ENCODE data around the gene WWC2. TPM values are rescaled to one million over a fixed set of nuclear protein-coding genes. Genes with fewer than 3 reads are reported as not detected.
A peak's percentile ranks its signal among the peaks of the same experiment; 100 is the strongest.

The WWC2 gene
- total RNA-seq, 1 donor from 2014 or later = 109 TPM

- TF ChIP-seq, protein P1, sequence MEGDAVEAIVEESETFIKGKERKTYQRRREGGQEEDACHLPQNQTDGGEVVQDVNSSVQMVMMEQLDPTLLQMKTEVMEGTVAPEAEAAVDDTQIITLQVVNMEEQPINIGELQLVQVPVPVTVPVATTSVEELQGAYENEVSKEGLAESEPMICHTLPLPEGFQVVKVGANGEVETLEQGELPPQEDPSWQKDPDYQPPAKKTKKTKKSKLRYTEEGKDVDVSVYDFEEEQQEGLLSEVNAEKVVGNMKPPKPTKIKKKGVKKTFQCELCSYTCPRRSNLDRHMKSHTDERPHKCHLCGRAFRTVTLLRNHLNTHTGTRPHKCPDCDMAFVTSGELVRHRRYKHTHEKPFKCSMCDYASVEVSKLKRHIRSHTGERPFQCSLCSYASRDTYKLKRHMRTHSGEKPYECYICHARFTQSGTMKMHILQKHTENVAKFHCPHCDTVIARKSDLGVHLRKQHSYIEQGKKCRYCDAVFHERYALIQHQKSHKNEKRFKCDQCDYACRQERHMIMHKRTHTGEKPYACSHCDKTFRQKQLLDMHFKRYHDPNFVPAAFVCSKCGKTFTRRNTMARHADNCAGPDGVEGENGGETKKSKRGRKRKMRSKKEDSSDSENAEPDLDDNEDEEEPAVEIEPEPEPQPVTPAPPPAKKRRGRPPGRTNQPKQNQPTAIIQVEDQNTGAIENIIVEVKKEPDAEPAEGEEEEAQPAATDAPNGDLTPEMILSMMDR (IDR thresholded peaks at IDR 0.05) = no peak
- intact Hi-C loops (cut with DNase I) = no loop called here
- ATAC-seq = no peak
- no peak overlapping the region for H3K27ac ChIP-seq
- no peak overlapping the region for H3K4me3 ChIP-seq
- no peak for DNase-seq
- H3K4me1 ChIP-seq = no peaks in the 10 kb centered on the region
- H3K9me3 ChIP-seq = no peaks in the 10 kb centered on the region
- peaks cover 6% of the 10 kb centered on the region for H3K36me3 ChIP-seq
- H3K27me3 ChIP-seq (ENCODE audit: low read depth) = no peaks in the 10 kb centered on the region
These were observed 115.9 kb downstream of the WWC2 start for GRCh38 chr4:183214912-183215488.

DNA sequence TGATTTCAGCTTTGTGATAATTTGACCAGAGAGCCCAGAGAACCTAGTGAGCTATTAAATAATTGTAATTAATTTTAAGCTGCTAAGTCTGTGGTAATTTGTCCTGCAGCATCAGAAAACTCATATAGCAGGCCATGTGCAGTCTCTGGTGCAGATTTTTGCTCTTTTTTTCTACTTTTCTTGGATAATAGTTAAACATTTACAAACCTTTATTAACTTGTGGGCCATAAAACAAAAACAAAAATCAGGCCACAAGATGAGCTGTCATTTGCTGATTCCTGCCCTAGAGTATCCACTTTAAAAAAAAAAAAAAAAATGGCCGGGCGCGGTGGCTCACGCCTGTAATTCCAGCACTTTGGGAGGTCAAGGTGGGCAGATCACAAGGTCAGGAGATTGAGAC is 121.2 kb downstream of the WWC2 start:
- Histone ChIP-seq H3K4me3 (no peak overlapping the region), H3K27me3 (ENCODE audit: low read depth) (no peaks in the 10 kb centered on the region), H3K36me3 (no peaks in the 10 kb centered on the region), H3K9me3 (no peaks in the 10 kb centered on the region), H3K27ac (no peak overlapping the region), H3K4me1 (no peaks in the 10 kb centered on the region)
- TF ChIP-seq, protein P1 (IDR thresholded peaks at IDR 0.05) = no peak
- no peak for DNase-seq
- ATAC-seq = no peak
- intact Hi-C loops (cut with DNase I) = no loop called here

GRCh38 chr4:183223053-183223452 is 124.0 kb downstream of the WWC2 start:
- intact Hi-C loops (cut with DNase I) = no loop called here
- ATAC-seq = peak; percentile 62 to 70
- DNase-seq = no peak
- no peak overlapping the region for H3K27ac ChIP-seq
- no peaks in the 10 kb centered on the region for H3K9me3 ChIP-seq
- H3K36me3 ChIP-seq = no peaks in the 10 kb centered on the region
- no peaks in the 10 kb centered on the region for H3K4me1 ChIP-seq
- no peaks in the 10 kb centered on the region for H3K27me3 ChIP-seq (ENCODE audit: low read depth)
- TF ChIP-seq, protein P1 (IDR thresholded peaks at IDR 0.05) = no peak
- H3K4me3 ChIP-seq = no peak overlapping the region

- H3K4me1 ChIP-seq = no peaks in the 10 kb centered on the region
- intact Hi-C loops (cut with DNase I) = no loop called here
- ATAC-seq = no peak
These were observed 130.3 kb downstream of the WWC2 start for GRCh38 chr4:183229397-183229796.

GRCh38 chr4:183240581-183241321 is 141.7 kb downstream of the WWC2 start:
- Histone ChIP-seq H3K4me3 (no peak overlapping the region), H3K36me3 (peaks cover 25% of the 10 kb centered on the region), H3K9me3 (peaks cover 12% of the 10 kb centered on the region), H3K4me1 (no peaks in the 10 kb centered on the region), H3K27ac (peak overlapping the region; percentile 18), H3K27me3 (ENCODE audit: low read depth) (no peaks in the 10 kb centered on the region)
- ATAC-seq (peak; percentile 57 to 61), DNase-seq (no peak)
- TF ChIP-seq, protein P1 (IDR thresholded peaks at IDR 0.05) = no peak
- intact Hi-C loops (cut with DNase I) = no loop called here

More at GRCh38 chr4:183229397-183229796, 130.3 kb downstream of the WWC2 start:
- H3K36me3 ChIP-seq = no peaks in the 10 kb centered on the region
- no peak for DNase-seq
- TF ChIP-seq, protein P1 (IDR thresholded peaks at IDR 0.05) = no peak
- no peak overlapping the region for H3K4me3 ChIP-seq
- no peak overlapping the region for H3K27ac ChIP-seq
- no peaks in the 10 kb centered on the region for H3K9me3 ChIP-seq
- H3K27me3 ChIP-seq (ENCODE audit: low read depth) = no peaks in the 10 kb centered on the region

Measured in lower lobe of right lung (tissue), 2 donors.